G401 (cell line): Measurements from ENCODE around the gene FH. TPM values are rescaled to one million over a fixed set of nuclear protein-coding genes. Genes with fewer than 3 reads are reported as not detected.

Experiments used
- DNase-seq: peaks from one replicate; pipeline ENCODE4 v3.0.0-alpha.2; 2015; ENCODE audit warnings: low spot score
- in situ Hi-C: cut with HindIII; loops from 2 replicates; pipeline ENCODE4 v1.10.0; 2016; ENCODE audit warnings: low sequenced_read_pairs, mixed read lengths
- total RNA-seq: library from RNA; depleted of rRNA; stranded (reverse); fragments of >200 nt; shearing (Covaris generic); gene quantifications from 2 replicates; pipeline ENCODE4 v1.2.3, GENCODE V29; 2014

Gene FH
- total RNA-seq, 1 experiment from 2014 or later: 145 TPM

DNA sequence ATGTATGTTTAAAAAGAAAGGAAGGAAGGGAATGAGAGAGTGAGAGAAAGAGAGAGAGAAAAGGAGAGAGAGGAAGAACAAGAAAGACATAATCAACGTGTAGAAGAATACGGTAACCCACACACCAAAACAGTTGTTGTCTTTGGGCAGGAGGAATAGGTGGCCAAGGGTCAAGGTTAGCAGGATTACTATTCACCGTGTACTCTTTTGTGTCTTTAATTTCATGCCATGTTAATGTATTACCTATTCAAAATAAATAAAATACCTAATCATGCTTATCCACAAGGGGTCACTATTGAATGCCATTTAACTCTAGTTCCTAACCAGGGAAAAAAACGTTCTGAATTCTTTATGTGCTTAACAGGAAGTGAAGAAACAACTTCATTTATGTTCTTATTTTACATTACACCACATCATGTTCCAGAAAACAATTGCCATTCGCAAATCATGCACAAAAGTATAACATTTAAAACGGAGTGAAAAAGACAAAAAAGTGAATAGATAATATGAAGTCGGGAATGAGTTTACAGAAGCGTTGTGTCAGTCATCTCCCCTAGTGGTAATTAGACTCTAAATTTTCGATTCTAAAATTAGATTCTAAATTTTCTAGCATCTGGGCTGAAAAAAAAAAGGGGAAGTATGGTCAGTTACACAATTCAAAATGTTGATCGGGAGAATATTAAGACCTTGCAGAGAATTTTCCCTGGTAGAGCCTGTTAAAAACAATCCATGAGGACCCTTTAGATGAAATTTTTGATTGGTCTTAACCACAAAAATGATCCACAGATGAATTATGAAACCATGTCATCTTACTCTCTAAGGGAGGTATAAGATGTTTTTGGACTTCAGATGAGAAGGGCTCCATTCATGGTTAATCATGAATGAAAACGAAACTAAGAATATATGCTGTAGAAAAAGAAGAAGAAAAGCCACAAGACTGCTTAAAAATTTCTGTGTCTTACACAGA lies 11.9 kb upstream of the FH start:
- in situ Hi-C loops: no loop called here

DNA sequence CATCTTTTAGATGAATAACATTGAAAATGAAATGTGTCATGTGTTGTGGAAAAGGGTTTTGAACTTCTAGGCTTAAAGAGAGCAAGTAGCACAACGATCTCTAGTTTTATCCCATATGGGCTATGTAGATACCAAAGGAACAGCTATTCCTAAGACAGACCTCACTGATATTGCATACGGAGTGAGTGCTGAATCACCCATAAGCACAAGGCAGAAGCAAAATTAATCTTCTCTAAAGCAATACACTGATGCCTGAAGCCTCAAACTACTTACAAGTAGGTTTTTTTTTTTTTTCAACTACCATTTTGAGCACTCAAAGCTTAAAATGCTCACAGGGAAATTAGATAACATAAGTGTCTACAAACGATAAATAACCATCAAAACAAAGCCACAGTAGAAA lies 7.6 kb upstream of the FH start:
- in situ Hi-C loops: no loop called here
- no peak for DNase-seq

More for the DNA sequence above, 11.9 kb upstream of the FH start:
- peak; percentile 65 for DNase-seq

- no peak for DNase-seq
- in situ Hi-C loops: no loop called here
These were observed 5.5 kb upstream of the FH start for GRCh38 chr1:241525026-241525425.

DNA sequence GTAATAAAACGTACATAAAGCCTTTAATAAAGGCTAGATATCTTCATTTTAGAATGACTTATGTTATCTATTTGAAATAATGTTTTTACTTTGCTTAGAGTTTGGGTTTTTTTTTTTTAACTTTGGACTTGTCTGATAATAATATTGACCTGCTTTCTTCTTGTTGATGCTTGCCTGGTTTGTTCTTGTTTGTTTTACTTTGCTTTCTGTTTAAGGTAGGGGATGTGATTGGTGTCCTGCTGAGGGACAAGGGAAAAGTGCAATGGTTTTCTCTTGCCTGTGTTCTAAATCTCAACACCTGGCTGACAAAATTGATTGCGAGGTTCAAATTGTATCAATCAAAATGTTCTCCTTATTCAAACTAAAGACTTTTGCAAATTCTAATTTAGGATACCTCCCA lies 2.2 kb upstream of the FH start:
- in situ Hi-C loops: no loop called here
- no peak for DNase-seq

DNA sequence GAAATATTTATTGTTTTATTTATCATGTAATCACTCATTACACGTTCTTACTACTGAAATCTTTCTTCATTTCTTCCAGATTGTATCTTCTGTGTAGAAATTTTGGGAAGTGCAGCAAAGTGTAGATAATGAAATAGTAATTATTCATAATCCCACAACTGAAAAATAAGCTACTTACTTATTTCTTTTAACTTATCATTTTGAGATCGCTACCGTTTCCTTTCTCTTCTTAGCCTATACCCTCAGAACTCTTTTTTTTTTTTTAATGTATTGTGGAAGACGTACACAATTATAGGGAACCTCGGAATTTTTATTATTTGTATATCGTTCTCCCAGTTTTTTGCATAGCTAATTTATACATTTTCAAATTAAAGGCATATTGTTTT lies 518 bp upstream of the FH start:
- in situ Hi-C loops: no loop called here

GRCh38 chr1:241518476-241519307 lies 863 bp downstream of the FH start:
- DNase-seq: peak; percentile 39
- in situ Hi-C loops: no loop called here

More for the DNA sequence above, 518 bp upstream of the FH start:
- no peak for DNase-seq

DNA sequence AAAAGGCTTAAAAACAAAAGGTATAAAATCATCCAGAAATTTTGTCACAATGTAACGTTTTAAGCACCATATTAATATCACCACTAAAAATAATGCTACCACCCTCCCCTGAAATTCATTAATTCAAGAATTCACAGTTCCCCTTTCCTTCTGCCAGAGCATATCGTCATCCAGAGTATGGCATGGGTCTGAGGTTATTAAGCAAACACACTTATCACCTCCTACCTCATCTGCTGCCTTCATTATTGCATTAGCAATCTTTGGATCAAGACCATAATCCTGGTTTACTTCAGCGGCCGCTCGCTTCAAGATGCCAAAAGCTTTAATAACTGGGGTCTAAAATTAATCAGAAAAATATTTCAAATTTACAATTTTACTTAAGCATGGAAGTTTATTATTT lies 6.2 kb downstream of the FH start:
- in situ Hi-C loops: no loop called here
- no peak for DNase-seq

- no peak for DNase-seq
- in situ Hi-C loops: no loop called here
These were observed 12.2 kb downstream of the FH start for GRCh38 chr1:241507189-241507863.

GRCh38 chr1:241503444-241503843 lies 16.1 kb downstream of the FH start:
- in situ Hi-C loops: no loop called here
- no peak for DNase-seq

GRCh38 chr1:241499910-241500309 lies 19.6 kb downstream of the FH start:
- in situ Hi-C loops: no loop called here
- DNase-seq: peak; percentile 86

GRCh38 chr1:241495741-241496140 lies 23.8 kb downstream of the FH start:
- in situ Hi-C loops: no loop called here

DNA sequence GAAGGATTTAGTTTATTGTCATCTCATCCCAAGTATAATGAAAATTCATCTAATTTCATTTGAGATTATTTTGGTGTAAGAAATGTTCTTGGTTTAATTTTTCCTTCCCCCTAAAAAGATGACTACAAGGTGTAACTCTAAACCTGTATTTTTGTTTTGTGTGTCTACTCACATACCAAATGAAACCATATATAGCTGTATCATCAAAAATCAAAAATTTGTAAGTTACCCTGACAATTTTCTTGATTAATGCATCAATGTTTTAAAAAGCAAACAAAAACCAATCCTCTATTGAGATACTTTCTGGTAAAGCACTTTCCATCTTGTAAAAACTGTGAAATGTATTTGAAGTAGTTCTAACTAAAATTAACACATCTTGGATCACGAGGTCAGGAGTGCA lies 30.8 kb downstream of the FH start:
- in situ Hi-C loops: no loop called here
- no peak for DNase-seq

More at GRCh38 chr1:241495741-241496140, 23.8 kb downstream of the FH start:
- no peak for DNase-seq

DNA sequence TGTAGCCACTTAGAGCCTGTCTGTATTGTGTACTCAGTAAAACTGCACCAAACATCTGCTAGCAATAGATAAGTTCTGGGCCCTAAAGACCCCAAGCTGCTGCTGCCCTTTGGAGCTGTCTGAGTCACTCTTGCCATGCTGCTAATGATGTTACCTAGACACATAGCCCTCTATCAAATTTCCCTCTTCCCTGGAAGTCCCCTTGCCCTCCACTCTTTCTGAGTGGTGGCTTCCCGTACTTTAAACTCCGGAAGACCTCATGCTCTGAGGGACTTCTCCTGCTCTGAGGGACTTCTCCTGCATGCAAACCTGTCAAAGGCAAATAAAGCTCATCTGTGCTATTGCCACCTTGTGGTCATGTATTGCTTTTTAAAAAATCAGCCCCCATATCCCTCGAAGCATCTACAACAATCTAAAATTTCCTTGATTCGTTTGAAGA lies 34.0 kb downstream of the FH start:
- in situ Hi-C loops: no loop called here
- no peak for DNase-seq

DNA sequence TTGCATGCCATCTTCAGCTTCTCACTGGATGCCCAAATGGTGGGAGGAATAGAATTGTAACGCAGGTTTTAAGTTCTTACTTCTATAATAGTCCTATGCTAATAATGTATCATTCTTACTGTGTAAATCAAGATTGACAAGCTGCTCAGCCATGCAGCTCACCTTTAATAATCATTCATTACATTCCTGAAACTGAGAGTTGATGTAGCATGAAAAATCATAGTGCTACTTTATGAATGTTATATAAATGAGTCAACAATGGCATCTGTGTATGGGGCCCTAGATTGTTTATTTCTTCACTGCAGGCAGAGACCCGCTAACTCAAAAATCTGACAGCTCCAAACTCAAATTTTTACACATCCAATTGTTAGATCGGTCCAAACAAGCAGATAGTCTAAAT lies 34.4 kb downstream of the FH start:
- DNase-seq: no peak
- in situ Hi-C loops: no loop called here

- no peak for DNase-seq
- in situ Hi-C loops: no loop called here
These were observed 36.7 kb downstream of the FH start for GRCh38 chr1:241482761-241483250.

DNA sequence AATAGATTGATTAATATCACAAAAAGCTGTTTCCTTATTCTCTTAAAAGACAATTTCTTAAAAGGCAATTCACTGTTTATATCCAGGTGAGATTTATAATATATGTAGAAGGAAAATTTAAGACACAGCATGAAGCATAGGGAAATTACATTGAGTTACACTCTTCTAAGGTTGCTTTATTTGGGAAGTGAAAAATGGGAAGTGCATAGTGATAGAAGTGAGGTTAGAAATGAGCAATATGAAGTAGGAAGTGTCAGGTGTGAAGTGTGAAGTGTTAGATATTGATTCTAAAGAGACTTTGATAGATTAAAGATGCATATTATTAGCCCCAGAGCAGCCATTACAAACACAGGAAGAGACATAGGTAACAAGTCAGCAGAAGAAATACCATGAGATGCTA lies 40.3 kb downstream of the FH start:
- DNase-seq: no peak
- in situ Hi-C loops: no loop called here

GRCh38 chr1:241475671-241476070 lies 43.9 kb downstream of the FH start:
- in situ Hi-C loops: no loop called here
- no peak for DNase-seq

DNA sequence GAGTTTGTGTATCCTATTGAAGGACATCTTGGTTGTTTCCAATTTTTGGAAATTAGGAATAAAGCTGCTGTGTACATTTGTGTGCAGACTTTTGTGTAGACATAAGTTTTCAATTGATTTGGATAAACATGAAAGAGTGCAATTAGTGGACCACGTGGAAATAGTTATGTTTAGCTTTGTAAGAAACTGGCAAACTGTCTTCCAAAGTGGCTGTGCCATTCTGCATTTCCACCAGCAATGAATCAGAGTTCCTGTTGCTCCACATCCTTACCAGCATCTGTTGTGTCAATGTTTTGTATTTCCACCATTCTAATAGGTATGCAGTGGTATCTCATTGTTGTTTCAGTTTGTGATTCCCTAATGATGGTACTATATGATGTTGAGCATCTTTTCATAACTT lies 46.5 kb downstream of the FH start:
- in situ Hi-C loops: no loop called here
- no peak for DNase-seq

- in situ Hi-C loops: no loop called here
- DNase-seq: peak; percentile 89
These were observed 48.5 kb downstream of the FH start for GRCh38 chr1:241470908-241471590.
